Bronchial epithelial cell (primary cell): ENCODE results near the gene SAP30BP. TPM values are rescaled to one million over a fixed set of nuclear protein-coding genes. Genes with fewer than 3 reads are reported as not detected.
A peak's percentile ranks its signal among the peaks of the same experiment; 100 is the strongest.

Experiments
- DNase-seq: peaks from one replicate; pipeline ENCODE4 v3.0.0-alpha.2; 2010; ENCODE audit warnings: low read depth
- FAIRE-seq: peaks from 2 replicates; lab custom pipeline; 2011; peaks lifted over from hg19 to GRCh38; lab: Jason Lieb, UNC
- H3K27me3 ChIP-seq: 2 replicates; pipeline ENCODE4 v1.5.1; 2011; ENCODE audit warnings: low read length; ENCODE audit not compliant: control insufficient read depth, insufficient read depth
- H3K36me3 ChIP-seq: 2 replicates; pipeline ENCODE4 v1.5.1; 2011; ENCODE audit warnings: low read length; ENCODE audit not compliant: control insufficient read depth, insufficient read depth
- H3K4me3 ChIP-seq: 2 replicates; pipeline ENCODE4 v1.5.1; 2011; ENCODE audit warnings: mild to moderate bottlenecking, low read depth, low read length, control low read depth
- CTCF ChIP-seq: IDR thresholded peaks from 2 replicates; pipeline ENCODE4 v1.5.1; 2011; ENCODE audit warnings: mild to moderate bottlenecking, moderate library complexity, low read length, control low read depth, inconsistent platforms; ENCODE audit not compliant: insufficient read depth, severe bottlenecking
- total RNA-seq: library from RNA; depleted of rRNA; stranded (reverse); fragments of >200 nt; gene quantifications from 2 replicates; pipeline ENCODE4 v1.2.1, GENCODE V29; 2014

The SAP30BP gene
- total RNA-seq, 1 donor from 2014 or later, result 58.4 TPM

- H3K27me3 ChIP-seq, result no peaks in the 10 kb centered on the region
- H3K4me3 ChIP-seq, result no peak overlapping the region
- DNase-seq, result no peak
- H3K36me3 ChIP-seq, result peaks cover 12% of the 10 kb centered on the region
- FAIRE-seq, result no peak
- no peak for TF ChIP-seq CTCF
These were observed 34.7 kb upstream of the SAP30BP start for GRCh38 chr17:75632428-75632827.

- peak; percentile 98 for TF ChIP-seq CTCF
- Histone ChIP-seq H3K36me3 (peaks cover 12% of the 10 kb centered on the region), H3K4me3 (no peak within 1 kb of the TSS), H3K27me3 (no peaks in the 10 kb centered on the region)
- FAIRE-seq, result no peak
- peak; percentile 61 for DNase-seq
These were observed 34.2 kb upstream of the SAP30BP start, which contains the start of gene SMIM5 for GRCh38 chr17:75632863-75633485. SMIM5 (plus strand) TSS chr17:75633434; CDS start chr17:75640202, 6,768 bp downstream.

GRCh38 chr17:75633486-75634375 lies 33.4 kb upstream of the SAP30BP start:
- Histone ChIP-seq H3K4me3 (no peak overlapping the region), H3K36me3 (peaks cover 12% of the 10 kb centered on the region), H3K27me3 (no peaks in the 10 kb centered on the region)
- DNase-seq (peak; percentile 83), FAIRE-seq (no peak)
- TF ChIP-seq CTCF, result peak; percentile 96

- H3K4me3 ChIP-seq, result no peak overlapping the region
- no peak for DNase-seq
These were observed 32.8 kb upstream of the SAP30BP start for GRCh38 chr17:75634376-75634740.

GRCh38 chr17:75634754-75635609 lies 32.2 kb upstream of the SAP30BP start:
- FAIRE-seq (no peak), DNase-seq (no peak)
- no peaks in the 10 kb centered on the region for H3K27me3 ChIP-seq
- no peak for TF ChIP-seq CTCF
- H3K36me3 ChIP-seq, result peaks cover 9% of the 10 kb centered on the region
- H3K4me3 ChIP-seq, result no peak overlapping the region

More at GRCh38 chr17:75634376-75634740, 32.8 kb upstream of the SAP30BP start:
- no peaks in the 10 kb centered on the region for H3K27me3 ChIP-seq
- H3K36me3 ChIP-seq, result peaks cover 13% of the 10 kb centered on the region
- TF ChIP-seq CTCF, result no peak
- FAIRE-seq, result no peak
